NCI-H2196 (cell line): Measurements from ENCODE around the gene ROR1.
"Not testable (repeated sequence)": the region's sequence is repeated elsewhere in the genome, so short reads cannot be mapped to it uniquely, and the experiment has no call there.

ENCODE experiments used
- DNase-seq: peaks from one replicate; lab custom pipeline; 2025; ENCODE audit not compliant: unreplicated experiment; lab: John Stamatoyannopoulos, UW

Gene ROR1

DNA sequence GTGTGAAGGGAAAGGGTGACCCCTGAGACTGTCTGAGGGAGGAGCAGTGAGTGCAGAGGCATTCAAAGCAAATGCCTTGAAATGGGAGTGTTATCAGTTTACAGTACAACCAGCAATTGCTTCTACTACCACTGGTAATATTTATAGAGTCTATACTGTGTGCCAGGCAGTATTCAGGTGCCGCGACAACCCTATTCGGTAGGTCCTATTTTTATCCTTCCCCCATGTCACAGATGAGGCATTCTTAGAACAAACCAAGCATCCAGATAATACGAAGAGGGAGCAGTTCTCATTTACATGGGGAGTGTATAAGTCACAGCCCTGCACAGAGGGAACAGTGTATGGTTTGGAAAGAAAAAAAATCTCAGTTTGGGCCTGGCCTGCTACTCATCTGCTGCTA is 18.3 kb downstream of the ROR1 start:
- DNase-seq, result no peak

DNA sequence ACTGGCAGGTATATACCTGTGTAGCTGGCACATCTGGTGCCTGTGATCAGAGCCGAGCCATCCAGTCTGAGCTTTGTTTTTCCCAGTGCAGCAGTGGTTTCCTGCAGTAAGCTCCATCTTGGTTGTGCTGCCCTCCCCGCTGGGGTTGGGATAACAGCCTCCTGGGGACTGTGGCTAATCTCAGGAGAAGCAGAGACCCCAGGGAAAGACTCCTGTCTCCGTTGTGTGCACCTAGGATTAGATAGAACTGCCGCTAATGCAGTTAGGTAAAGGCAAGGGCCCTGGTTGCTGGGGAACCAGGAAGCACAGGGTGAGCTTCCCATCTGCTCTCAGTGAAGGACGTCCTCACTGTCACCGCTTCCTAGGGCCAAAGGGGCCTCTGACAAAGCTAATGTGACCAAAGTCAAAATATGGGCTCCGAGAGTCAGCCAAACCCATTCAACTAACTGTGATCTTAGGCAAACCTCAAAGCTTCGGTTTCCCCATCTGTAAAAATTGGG is 20.0 kb downstream of the ROR1 start:
- DNase-seq, result no peak

DNA sequence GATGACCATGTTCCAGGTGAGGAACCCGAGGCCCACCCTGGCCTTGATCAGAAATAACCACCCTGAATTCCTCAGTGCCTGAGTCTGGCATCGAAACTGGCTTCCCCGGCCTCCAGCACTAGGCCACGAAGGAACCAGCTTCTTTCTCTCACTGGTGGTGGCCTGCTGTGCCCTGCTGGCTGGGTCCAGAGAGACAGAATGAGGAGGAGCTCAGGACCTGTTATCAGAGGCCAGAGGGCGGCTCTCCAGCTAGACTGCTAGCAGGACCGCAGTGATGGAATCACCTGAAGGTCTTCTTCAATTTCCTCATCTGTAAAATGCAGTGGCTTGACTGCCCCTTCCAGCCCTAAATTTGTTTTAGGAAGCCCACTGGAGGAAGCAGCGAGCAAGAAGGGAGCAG is 20.5 kb downstream of the ROR1 start:
- no peak for DNase-seq

DNA sequence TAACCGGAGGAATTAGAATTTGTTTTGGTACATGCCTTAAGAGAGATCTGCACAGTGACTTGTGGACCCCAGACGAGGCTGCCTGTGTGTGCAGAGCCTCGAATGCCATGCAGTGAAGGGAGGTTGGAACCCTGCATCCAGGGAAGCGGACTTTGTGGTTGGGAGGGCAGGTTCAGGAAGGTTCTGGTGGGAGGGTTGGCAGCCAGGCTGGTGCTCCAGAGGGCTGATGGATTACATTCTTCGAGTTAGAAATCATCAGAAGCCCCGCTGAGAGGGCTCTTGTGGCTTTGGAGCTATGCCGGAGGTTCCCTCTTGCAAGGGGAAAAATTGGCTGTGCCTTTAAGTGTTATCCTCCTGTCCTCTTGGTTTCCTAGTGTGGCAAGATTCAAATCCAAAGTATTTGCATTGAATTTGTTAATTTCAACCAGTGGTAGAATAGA is 21.1 kb downstream of the ROR1 start:
- DNase-seq, result no peak

DNA sequence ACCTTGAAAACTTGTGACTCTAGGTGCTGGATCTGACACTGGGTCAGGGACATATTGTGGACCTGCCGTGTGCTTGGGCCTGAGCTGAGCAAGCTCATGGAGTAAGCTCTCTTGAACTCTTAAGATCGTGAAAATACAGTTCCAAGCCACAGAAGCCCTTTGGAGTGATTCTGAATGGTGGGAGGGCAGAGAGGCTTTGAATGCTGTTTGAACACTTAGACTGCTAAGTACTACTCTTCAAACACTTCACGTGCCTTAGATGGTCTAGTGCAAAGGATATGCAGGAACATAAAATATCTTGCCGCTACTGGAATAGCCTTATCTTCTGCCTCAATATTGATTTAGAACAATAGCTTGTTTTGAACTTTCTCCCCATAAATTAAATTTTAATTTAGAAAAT is 21.6 kb downstream of the ROR1 start:
- peak; percentile 39 for DNase-seq

DNA sequence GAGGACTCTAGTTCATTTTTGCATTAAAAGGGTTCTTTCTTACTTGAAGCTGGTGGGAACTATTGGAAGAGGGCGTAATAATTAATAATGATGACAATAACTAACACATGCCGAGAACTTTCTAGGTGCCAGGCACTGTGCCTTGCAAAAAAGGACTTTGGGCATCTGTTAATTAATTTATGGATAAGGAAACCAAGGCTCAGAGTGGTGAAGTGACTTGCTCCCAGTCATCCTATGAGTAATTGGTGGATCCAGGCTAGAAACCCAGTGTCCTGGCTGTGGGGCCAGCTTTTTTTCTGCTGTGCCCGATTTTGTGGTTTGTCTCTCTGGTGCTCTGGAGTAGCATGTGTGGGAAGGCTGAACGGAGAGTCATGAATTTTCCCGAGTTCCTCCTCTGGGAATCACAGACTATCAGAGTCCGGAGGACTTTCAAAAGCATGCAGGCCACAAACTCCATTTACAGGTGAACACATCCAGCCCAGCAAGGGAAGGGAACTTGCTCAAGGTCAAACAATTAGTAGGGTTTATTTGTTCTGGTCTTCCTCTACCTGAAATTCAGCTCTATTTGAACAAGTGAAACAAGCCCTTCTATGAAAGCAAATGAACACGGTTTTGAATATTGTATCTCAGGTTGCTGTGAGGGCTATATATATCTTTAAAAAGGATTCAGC is 23.4 kb downstream of the ROR1 start:
- no peak for DNase-seq

DNA sequence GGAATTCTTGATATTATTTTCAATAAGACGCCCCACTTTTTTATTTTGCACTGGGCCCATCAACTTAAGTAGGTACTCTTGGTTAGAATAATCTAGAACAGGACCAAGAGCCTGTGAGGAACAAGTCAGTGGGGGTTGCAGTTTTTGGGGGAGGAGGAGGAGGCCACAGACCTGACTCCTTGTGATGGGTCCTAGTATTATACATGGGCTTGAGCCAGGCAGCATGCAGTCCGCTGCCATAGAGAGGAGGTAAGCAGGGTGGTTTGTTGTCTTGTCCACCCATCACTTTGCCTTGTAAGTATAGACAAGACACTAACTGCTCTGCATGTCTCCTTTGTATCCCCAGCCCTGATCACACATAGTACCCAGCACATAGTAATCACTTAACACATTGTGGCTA is 24.5 kb downstream of the ROR1 start:
- no peak for DNase-seq

DNA sequence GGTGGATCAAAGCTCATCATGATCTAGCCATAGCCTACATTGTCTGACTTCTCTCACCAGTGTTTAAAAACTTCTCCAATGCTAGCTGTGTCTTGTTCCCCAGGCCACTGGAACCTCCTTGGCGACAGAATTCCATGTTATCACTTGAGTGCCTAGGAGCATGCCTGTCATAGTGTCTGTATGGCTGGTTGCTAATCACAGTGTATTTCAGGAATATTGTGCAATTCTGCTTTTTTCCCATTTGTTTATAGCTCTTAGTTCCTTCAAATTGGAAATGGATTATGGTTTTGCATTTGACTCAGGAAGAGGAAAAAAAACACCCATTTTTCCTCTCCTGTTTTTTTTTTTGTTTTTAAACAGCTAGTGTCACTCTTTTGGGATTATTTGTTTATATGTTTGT is 25.5 kb downstream of the ROR1 start:
- DNase-seq, result no peak

DNA sequence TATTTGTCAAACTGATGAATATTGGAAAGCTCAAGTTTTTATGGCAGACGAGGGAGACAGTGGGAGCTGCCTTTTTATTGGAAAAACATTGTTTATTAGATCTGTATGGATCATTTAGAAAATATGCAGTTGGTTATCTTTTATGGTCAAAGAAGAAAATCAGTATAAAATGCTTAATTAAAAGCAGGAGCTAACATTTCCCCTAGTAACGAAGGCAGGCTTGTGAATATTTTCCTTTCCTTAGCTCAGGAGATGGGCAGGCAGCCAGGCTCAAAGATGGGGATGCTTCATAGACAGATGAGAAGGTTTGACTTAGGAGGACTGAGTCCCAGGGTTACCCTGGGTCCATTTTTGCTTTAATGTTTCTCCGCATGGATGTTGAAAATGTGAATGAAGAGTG is 26.0 kb downstream of the ROR1 start:
- no peak for DNase-seq

DNA sequence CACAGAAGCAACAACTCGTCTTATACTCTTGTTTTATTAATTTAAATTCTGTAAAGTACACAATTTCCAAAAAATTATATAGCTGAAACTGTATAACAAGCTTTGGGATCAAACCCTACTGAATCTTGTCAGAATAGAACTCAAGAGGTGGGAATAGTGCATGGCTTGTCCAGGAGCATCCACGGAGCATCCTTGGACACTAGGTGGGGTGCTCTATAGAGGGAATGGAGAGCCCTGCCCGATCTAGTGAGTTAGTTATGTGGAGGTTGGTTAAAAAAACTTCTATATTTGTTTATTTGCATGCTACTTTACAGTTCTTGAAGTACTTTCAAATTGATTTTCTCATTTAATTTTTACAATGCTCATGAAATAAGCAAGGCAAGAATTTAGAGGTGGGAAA is 28.3 kb downstream of the ROR1 start:
- DNase-seq, result no peak

DNA sequence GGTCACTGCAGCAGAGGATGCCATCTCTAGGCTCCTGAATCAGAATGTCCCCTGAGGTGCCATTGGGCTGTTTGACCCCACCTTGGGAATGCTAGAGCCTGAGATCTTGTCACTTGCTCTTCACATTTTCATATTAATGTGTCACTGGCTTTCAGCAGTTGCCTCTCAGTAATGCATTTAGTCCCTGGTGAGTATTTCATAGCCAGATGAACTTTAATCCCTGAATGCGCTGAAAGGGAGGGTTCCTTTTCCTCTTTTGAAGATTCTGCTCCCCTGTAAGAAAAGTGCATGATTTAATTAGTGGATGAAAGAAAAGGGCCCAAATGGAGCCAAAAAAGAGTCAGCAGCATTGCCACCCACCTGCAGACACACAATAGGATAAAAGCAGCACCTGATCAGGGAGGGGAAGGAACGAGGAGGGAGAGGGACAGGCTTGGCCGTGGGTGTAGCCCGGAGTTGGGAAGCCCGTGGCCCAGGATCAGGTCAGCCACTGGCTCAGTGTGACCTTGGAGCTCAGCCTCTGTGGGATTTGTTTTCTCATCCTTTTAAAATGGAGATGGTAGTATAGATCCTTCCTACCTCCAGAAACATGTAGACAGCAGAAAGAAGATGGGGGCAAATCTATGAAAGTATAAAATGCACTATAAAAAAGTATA is 31.1 kb downstream of the ROR1 start:
- no peak for DNase-seq

DNA sequence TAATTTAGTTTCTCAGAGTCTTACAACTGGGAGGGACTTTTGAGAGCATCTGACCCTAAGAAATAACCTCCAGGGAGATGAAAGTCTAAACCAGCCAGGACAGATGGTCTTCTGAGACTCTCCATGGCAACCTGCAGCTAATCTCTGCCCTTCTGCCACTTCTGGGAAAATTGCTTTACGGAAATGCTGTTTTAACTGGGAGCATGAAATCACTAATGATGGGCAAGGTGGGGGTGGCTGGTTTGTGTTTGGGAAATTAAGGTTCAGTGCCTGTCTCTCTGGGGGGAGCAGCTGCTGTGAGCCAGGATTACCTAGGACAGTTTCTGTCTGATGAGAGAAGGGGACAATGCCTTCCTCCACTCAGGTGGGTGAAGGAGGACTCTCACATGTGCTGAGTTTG is 33.2 kb downstream of the ROR1 start:
- DNase-seq, result no peak

DNA sequence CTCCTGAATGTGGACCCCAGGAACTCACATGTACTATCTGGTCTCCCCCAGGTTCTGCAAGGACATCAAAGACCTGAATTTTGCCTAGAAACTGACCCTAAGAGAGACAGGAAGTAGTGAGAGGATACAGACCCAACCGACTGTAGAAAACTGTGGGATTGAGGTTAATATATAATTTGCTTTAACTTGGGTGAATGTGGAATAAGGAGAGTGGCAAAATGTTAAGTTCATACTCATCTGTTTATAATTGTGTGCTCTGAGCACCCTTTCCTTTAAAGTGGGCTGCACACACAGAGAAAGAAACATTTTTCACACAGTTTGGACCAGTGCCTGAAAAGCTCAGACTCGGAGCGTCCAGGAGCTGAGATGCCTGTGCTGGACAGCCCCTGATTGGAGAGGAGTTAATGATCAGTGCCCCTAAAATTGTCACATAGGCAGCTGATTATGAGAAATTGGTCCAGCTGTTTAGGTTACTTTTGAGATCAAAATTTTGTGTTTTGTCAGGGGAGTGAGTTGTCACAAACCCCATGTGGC is 37.2 kb downstream of the ROR1 start:
- no peak for DNase-seq

DNA sequence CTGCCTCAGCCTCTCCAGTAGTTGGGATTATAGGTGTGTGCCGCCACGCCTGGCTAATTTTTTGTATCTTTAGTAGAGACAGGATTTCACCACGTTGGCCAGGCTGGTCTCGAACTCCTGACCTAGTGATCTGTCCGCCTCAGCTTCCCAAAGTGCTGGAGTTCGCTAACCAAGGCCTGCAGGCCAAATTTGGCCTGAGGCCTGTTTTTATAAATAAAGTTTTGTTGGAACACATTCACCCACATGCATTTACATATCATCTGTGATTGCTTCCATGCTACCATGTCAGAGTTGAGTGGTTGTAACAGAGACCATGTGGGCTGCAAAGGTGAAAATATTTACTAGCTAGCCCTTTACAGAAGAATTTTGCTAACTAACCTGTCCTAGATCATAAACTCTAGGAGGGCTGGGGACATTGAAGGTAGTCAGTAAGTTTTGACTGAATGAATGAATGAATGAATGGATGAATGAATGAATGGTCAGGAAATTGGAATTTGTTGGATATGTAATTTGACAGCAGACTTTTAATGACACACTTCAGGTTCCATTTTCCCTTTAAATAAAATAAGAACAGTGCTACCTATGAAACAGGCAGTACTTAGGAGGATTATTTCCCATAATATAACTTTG is 38.4 kb downstream of the ROR1 start:
- DNase-seq, result no peak

DNA sequence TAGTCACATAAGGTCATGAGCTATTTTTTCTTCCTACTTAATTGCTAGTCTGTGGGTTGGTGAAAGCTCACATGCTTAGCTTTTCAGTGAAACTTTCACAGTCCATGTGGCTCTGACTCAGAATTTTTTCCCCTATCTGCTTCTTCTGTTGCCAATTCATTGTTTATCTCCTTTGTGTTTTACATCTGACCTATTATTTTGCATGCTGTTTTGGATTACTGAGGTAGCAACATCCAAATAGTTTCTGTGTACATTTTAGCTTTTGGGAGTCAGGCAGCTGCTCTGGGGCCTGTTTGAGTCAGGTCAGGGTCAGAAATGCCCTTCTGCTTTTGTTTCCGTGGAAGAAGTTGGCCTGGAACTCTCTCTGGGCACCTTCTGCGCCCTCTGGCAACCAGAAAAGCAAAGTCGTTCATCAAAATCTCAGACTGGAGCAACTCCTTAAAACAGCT is 40.0 kb downstream of the ROR1 start:
- DNase-seq, result no peak

DNA sequence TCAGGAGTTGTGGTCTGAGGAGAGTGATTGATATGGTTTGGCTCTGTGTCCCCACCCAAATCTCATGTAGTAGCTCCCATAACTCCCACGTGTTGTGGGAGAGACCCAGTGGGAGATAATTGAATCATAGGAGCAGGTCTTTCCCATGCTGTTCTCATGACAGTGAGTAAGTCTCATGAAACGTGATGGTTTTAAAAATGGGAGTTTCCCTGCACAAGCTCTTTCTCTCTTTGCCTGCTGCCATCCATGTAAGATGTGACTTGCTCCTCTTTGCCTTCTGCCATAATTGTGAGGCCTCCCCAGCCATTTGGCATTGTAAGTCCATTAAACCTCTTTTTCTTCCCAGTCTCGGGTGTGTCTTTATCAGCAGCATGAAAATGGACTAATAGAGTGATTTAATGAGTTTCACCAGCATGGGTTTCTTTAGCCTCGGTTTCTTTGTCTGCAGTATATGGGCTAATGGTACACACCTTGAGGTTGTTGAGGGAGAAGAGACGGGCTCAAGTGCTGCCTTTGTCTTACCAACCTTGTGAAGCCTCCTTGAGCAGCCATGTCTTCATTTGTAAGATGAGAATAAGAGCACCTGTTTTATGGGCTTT is 42.5 kb downstream of the ROR1 start:
- not testable (repeated sequence) for DNase-seq

DNA sequence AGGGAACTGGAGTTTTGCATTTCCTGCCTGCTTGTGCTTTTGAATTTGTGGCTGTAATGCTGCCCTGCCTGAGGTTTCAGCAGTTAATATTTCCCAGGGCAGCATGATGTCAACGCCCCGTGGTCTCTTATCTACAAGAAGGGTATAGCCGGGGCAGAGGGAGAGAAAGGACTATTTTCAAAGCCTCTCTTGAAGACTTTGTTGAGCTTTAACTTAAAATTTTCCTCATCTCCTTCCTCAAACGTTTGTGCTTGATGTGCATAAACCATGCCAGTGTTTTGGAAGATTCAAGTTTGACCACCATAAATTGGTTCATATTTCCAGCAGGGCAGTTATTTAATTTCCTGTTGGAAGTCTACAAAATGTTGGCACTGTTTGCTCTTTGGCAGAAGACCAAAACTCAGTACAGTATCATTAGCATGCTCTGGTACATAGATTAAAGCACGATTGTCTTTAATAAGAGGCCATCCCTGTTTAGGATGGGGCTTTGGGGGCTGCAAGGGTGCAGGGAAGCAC is 43.4 kb downstream of the ROR1 start:
- DNase-seq, result peak; percentile 53

DNA sequence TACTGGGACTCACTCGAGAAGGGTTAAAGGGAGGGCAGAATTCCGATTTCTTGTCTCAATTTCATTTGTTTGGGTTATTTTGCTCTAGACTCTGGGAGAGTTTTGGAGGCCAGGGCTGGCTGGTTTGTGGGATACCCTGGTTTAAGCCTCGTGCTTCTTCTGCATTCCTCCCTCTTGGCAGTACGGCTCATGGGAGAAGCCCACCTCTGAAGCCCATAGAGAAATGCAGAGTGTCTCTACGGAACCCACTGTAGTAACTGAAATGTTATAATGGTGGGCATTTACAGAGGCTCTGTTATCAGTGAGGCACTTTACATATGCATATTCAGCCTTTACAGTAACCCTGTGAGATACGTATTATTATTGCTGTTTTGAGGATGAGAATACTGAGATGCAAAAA is 43.9 kb downstream of the ROR1 start:
- DNase-seq, result no peak

DNA sequence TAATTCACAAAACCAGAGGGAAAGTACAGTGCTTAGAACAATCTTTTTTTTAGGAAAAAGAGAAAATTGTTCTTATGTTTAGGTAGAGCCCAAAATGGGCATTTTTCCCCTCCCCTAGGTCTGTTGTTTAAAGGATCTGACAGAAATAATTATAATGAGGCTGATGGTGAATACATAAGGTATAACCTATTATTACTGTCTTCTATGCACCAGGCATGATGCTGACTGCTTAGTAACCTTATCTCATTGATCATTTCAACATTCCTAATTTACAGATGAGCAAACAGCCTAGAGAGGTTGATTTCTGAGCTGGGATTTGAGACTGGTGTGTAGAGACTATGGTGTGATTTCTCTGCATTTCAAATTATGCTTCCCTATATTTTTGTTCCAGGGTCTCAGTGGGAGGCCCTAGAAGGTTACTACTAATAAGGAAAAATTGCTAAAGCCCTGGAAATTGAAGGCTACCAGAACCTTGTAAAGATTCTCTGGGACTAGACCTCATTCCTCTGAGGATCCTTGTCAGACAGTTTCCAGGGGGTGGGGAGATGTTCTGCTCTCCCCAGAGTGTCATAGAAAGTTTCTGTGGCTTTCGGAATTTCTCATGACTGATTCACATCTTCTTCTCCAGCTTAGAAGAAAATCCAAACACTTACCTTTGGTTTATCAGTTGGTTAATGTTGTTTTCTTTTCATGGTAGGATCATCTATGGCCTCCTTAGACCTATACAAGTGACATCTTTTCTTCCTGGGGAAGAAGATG is 44.9 kb downstream of the ROR1 start:
- no peak for DNase-seq

DNA sequence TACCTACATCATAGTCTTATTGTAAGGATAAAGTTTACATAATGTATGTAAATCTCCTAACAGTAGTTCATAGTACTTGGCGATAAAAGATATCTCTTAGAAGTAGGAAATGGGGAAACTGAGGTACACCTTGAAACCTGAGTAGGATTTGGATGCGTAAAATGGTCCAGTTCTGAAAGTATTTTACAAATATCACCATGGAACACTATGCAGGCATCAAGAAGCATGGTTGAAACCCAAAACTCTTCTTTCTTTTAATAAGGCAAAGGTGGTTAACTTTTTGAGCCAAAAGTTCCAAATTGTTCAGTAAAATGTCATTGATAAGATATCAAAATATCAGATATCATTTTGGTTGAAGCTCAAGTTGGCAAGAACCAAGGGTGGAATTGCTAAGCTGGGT is 46.0 kb downstream of the ROR1 start:
- no peak for DNase-seq
